ENCODE measurements around the gene PRKACB.

DNA sequence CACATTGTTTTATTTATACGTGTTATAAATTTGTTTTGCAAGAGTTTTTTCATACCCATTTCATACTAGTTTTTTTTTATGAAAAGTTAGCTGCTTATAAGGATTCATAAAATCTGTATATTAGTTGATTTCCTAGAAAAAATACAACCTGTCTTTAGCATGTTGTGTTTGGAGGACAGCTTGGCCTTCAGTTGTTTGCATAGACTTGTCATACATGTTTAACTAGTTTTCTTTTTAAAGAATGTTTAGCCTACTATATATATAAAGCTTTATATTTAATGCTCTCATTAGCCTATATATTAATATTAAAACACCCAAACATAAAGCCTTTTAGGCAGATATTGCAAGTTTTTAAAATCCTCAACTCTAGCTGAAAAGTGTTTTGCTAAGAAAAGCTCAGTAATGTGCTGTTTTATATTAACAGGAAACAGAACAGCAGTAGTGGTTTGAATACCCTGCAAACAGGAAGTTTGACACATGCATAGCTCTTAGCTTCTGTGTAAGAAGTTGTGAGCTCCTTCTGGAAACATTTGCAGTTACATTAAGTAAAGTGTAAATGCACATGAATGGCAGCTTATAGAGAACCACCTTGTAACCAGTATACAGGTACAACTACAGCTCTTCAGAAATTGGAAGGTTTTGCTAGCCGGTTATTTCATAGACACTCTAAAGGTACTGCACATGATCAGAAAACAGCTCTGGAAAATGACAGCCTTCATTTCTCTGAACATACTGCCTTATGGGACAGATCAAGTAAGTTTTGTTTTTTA is at the start of gene PRKACB:
- TF ChIP-seq POLR2AphosphoS5 (IDR thresholded peaks at IDR 0.05; ENCODE audit: low read length) = no peak
- no peak for TF ChIP-seq RCOR1 (conservative IDR thresholded peaks at IDR 0.05; ENCODE audit: low read depth, low read length)
